GM21423 (cell line): Measurements from ENCODE around the gene PLAGL1.

ENCODE experiments used
- ATAC-seq: cut with Tn5 transposase; IDR thresholded peaks from one replicate; pipeline ENCODE4 v1.9.1; 2021; ENCODE audit warnings: mild to moderate bottlenecking, moderate library complexity; ENCODE audit not compliant: unreplicated experiment

The PLAGL1 gene

GRCh38 chr6:143966312-143966711, 41.7 kb downstream of the PLAGL1 start:
- ATAC-seq: no peak

DNA sequence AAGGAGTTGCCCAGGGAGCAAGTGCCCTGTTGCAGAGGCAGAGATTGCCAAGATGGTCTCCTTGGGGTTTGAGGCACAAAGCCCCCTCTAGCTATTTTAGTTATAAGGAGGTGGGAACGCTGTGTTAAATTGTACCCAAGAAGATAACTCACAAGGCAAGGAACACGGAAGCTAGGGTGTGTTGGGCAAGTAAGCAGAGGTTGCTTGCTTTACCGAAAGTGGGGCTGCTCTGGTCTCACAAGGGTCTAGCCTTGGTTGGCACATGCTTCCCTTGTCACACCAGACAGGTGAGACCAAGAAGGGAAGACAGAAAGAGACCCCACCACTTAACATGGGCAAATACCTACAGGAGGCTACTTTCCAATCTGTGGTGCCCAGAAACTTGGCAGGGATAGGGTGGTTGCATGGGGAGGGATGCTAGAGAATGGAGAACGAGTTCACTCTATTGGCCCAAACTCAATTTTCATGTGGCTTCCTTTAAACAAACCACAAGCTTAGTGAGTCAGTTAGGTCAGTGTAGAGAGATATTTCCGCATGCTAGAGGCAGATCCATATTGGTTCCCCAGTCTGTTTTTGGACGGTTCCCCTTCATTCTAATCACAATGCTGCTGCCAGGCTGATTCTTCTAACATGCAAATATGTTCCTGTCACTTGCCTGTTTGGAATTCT, 42.4 kb downstream of the PLAGL1 start:
- no peak for ATAC-seq

- no peak for ATAC-seq
Observed at GRCh38 chr6:143964674-143965081, 43.4 kb downstream of the PLAGL1 start.

DNA sequence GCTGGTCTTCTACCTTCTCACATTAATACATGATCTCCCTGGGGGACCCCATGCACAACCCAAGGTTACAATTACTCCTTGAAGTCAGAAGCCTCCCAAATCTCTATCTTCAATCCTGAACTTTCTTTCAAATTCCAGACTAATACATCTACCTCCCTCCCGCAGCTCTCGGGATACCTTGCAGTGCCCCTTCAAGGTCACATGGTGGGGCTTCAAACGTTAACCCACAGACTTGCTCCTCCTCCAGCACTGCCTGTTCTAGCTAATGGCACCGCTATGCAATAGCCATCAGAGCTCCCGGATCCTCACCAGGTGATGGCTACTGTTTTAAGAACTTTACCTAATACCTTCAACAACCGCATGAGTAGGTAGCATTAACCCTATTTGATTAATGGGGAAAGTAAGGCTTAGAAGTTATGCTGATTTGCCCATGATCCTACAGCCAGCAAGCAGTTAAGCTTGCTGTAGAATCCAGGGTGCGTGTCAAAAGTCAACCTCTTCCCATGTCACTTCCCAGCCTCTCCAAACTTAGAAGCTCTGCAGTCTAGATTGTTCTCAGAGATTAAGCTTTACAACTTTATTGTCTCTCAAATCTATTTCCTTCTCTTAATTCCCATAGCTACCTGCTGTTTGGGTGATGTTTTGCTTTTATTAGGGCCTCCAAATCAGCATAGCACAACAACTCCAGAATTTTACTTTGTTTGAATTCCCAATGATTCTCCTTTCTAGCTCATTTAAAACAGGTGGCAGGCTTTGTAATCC, 44.7 kb downstream of the PLAGL1 start:
- no peak for ATAC-seq

- no peak for ATAC-seq
Observed at GRCh38 chr6:143961886-143962878, 45.9 kb downstream of the PLAGL1 start.

GRCh38 chr6:143961066-143961465, 47.0 kb downstream of the PLAGL1 start:
- ATAC-seq: no peak

GRCh38 chr6:143959927-143960326, 48.1 kb downstream of the PLAGL1 start:
- ATAC-seq: no peak

DNA sequence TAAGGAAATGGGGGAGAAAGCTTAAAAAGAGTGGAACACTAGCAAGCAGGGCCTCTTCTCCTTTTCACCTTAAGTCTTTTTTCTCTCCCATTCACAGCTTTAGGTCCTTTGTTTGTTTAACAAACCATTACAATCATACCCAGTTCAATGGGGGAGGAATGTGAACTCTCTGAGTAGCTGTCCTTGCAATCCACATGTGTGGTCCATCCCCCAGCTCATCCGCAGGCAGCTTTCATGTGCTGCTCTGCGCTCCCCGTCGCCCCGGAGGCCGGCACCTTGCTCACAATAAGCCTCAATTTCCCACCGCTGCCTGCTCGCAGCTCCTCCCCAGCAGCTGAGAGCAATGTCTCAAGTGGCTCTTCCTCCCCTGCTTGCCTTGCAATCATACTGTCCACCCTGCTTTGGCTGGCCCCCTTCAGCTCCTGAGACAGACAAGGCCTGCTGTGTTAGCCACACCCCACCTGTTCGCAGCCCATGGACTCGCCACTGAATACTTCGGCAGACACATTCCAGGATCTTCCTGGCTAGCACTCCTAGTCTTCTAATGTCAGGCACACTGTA, 49.1 kb downstream of the PLAGL1 start:
- no peak for ATAC-seq

GRCh38 chr6:143957679-143958274, 50.3 kb downstream of the PLAGL1 start:
- no peak for ATAC-seq

DNA sequence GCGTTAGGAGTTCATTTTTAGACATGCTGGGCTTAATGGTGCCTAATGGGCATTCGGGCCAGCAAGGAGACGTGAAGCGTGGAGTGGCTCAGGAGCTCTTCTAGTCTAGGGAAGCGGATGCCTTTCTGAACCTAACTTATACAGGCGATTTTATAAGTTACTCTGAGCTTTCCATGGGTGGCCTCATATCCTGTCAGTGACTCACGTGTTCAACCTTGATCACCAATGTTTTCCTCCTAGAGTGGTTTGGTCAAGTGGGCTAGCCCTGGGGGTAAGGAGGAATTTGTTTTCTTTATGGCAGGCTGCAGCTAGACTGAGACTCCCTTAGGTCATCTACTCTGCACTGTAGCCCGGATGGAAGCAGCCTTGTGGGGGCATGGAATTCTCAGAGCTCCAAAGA, 52.1 kb downstream of the PLAGL1 start:
- ATAC-seq: no peak

GRCh38 chr6:143953922-143954321, 54.1 kb downstream of the PLAGL1 start:
- ATAC-seq: no peak

DNA sequence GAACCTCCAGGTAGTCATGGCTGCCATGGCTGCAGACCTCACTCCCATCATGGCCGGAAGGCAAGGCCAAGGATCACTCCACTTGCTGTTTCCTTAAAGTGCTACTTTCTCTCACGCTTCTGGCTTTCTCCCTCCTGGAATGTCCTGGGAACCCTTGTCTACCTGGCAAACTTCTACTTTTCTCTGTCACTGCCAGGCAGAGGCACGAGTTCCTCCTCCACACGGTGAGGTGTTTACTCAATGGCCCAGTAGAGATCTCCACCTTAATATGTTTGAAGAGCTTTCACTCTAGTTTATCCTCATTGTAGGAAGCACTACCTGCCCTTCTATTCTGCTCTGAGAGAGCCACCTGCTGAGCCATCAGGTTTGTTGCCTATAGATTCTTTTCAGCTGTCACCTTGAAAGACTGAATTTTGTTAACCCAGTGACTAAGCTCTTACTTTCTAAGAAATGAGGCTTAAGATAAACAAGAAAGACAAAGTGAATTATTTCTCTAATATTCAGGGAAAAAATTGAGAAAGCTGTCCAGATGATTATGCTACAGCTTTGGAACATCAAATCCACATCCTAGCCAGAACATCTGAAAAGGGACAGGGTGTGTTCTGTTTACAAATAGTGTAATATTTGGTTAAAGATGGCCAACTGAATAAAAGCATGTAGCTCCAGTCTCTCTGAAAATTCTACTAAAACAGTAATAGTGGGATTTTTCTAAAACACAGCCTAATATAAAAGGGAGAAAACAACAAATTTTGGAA, 54.9 kb downstream of the PLAGL1 start:
- no peak for ATAC-seq

GRCh38 chr6:143952060-143952778, 55.8 kb downstream of the PLAGL1 start:
- no peak for ATAC-seq

DNA sequence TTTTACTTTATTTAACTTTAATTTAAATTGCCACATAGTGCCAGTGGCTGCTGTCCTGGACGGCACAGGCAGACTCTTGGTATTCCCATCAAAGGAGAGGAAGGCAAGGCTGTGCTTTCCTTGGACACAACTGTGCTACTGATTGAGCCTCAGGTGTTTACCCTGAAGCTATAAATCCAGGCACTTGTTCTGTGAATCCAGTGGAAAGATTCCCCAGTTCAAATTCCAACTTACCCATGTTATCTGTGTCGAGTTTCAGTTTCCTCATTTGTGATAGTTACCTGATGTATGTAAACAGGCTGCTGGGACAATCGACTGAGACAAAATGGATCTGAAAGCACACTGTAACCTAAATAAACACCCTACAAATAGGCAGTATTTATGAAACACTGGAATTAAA, 57.2 kb downstream of the PLAGL1 start:
- ATAC-seq: no peak

- no peak for ATAC-seq
Observed at GRCh38 chr6:143949962-143950361, 58.1 kb downstream of the PLAGL1 start.

- no peak for ATAC-seq
Observed at GRCh38 chr6:143949535-143949934, 58.5 kb downstream of the PLAGL1 start.

GRCh38 chr6:143948208-143948607, 59.9 kb downstream of the PLAGL1 start:
- no peak for ATAC-seq

DNA sequence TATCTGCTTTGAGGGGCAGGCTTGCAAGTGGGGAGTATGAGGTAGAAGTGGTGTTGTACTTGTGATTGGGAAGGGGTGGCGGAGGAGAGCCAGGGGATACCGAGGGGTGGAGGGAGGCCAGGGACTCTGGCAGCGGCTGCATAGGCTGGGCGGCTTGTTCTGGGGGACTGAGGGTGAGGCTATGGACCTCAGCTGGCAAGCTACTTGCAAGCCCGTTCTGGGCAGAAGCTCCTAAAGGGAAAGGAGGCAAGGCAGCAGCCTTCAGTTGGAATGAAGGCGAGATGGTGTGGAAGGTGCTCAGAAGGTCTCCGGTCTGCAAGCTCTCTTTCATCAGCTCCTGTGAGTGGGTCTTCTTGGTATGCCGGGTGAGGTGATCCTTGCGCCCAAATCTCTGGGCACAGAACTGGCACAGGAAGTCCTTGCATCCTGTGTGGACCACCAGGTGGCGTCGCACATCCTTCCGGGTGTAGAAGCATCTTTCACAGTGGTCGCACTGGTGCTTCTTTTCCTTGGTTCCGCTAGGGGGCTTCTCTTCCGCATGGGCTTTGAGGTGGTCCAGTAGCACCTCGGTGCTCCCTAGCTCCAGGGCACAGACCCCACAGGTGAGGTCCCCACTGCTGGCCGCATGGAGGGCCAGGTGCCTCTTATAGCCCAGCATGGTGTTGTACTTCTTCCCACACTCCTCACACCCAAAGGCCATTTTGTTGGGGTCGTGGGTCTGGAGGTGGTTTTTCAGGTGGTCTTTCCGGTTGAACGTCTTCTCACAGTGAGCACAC, 66.0 kb downstream of the PLAGL1 start:
- ATAC-seq: no peak
